Liver (tissue), 9 donors: ENCODE data around the gene PLA2G4D. TPM values are rescaled to one million over a fixed set of nuclear protein-coding genes. Genes with fewer than 3 reads are reported as not detected.

Experiments
- DNase-seq: peaks from one replicate; pipeline ENCODE4 v3.0.0-alpha.2; 2017; ENCODE audit warnings: low spot score
- H3K27ac ChIP-seq, 2 donors: one replicate each; pipeline ENCODE4 v1.7.0; 2013; ENCODE audit warnings: inconsistent platforms in 2 of 2, low read length in 2 of 2, control low read depth in 1 of 2, low read depth in 1 of 2, mild to moderate bottlenecking in 1 of 2
- H3K27me3 ChIP-seq, 4 donors: one replicate each; pipeline versions ENCODE4 v1.6.1 to v1.7.0; 2013; ENCODE audit warnings: low read length in 3 of 4, inconsistent platforms in 1 of 4, mild to moderate bottlenecking in 1 of 4, moderate library complexity in 1 of 4; ENCODE audit not compliant: control insufficient read depth in 4 of 4, insufficient read depth in 4 of 4
- H3K36me3 ChIP-seq, 4 donors: one replicate each; pipeline versions ENCODE4 v1.6.1 to v1.7.0; 2013; ENCODE audit warnings: low read length in 3 of 4, mild to moderate bottlenecking in 3 of 4, low read depth in 1 of 4, moderate library complexity in 1 of 4; ENCODE audit not compliant: control insufficient read depth in 4 of 4, insufficient read depth in 3 of 4
- H3K4me1 ChIP-seq, 4 donors: one replicate each; pipeline versions ENCODE4 v1.6.1 to v1.7.0; 2013; ENCODE audit warnings: low read length in 3 of 4, mild to moderate bottlenecking in 3 of 4, moderate library complexity in 1 of 4; ENCODE audit not compliant: control insufficient read depth in 4 of 4, insufficient read depth in 4 of 4
- H3K4me3 ChIP-seq, 3 donors: one replicate each; pipeline versions ENCODE4 v1.6.1 to v1.7.0; 2013; ENCODE audit warnings: low read length in 3 of 3, control low read depth in 1 of 3, low read depth in 1 of 3, mild to moderate bottlenecking in 1 of 3
- H3K9ac ChIP-seq, 2 donors: one replicate each; pipeline ENCODE4 v1.7.0; 2013; ENCODE audit warnings: low read length in 2 of 2, mild to moderate bottlenecking in 2 of 2, moderate library complexity in 2 of 2, control low read depth in 1 of 2, low read depth in 1 of 2
- H3K9me3 ChIP-seq, 4 donors: one replicate each; pipeline versions ENCODE4 v1.6.1 to v1.7.0; 2013; ENCODE audit warnings: low read length in 3 of 4; ENCODE audit not compliant: control insufficient read depth in 4 of 4
- ATF3 ChIP-seq: IDR thresholded peaks from 2 replicates; pipeline ENCODE4 v1.6.1; 2016; ENCODE audit warnings: antibody characterized with exemption
- EGR1 ChIP-seq, 2 donors: IDR thresholded peaks; 2 replicates each; pipeline ENCODE4 v1.6.1; 2016 to 2018; ENCODE audit warnings: antibody characterized with exemption in 2 of 2, low read depth in 2 of 2
- FOXA1 ChIP-seq: IDR thresholded peaks from 2 replicates; pipeline ENCODE4 v1.6.1; 2016; ENCODE audit warnings: antibody characterized with exemption
- FOXA2 ChIP-seq: IDR thresholded peaks from 2 replicates; pipeline ENCODE4 v1.6.1; 2016; ENCODE audit warnings: antibody characterized with exemption
- GABPA ChIP-seq, 2 donors: IDR thresholded peaks in 1 of 2; conservative IDR thresholded peaks in 1 of 2; 2 replicates each; pipeline ENCODE4 v1.6.1; 2016; ENCODE audit warnings: antibody characterized with exemption in 2 of 2, mild to moderate bottlenecking in 1 of 2, moderate library complexity in 1 of 2
- HNF4A ChIP-seq, 2 donors: conservative IDR thresholded peaks; 2 replicates each; pipeline ENCODE4 v1.6.1; 2016; ENCODE audit warnings: antibody characterized with exemption in 2 of 2, mild to moderate bottlenecking in 2 of 2
- HNF4G ChIP-seq: IDR thresholded peaks from 2 replicates; pipeline ENCODE4 v1.6.1; 2016; ENCODE audit warnings: antibody characterized with exemption
- JUND ChIP-seq, 2 donors: IDR thresholded peaks; 2 replicates each; pipeline ENCODE4 v1.6.1; 2016; ENCODE audit warnings: antibody characterized with exemption in 2 of 2
- MAX ChIP-seq: IDR thresholded peaks from 2 replicates; pipeline ENCODE4 v1.6.1; 2016; ENCODE audit warnings: antibody characterized with exemption
- RAD21 ChIP-seq, 2 donors: IDR thresholded peaks; 2 replicates each; pipeline ENCODE4 v1.6.1; 2016; ENCODE audit warnings: antibody characterized with exemption in 2 of 2, mild to moderate bottlenecking in 2 of 2
- REST ChIP-seq: IDR thresholded peaks from 2 replicates; pipeline ENCODE4 v1.6.1; 2016; ENCODE audit warnings: antibody characterized with exemption, mild to moderate bottlenecking
- RXRA ChIP-seq, 2 donors: IDR thresholded peaks; 2 replicates each; pipeline ENCODE4 v1.6.1; 2017 to 2018; ENCODE audit warnings: antibody characterized with exemption in 2 of 2, mild to moderate bottlenecking in 1 of 2
- SP1 ChIP-seq: IDR thresholded peaks from 2 replicates; pipeline ENCODE4 v1.6.1; 2018; ENCODE audit warnings: antibody characterized with exemption, mild to moderate bottlenecking
- TAF1 ChIP-seq: conservative IDR thresholded peaks from 2 replicates; pipeline ENCODE4 v1.6.1; 2016; ENCODE audit warnings: antibody characterized with exemption, mild to moderate bottlenecking
- YY1 ChIP-seq: IDR thresholded peaks from 2 replicates; pipeline ENCODE4 v1.6.1; 2016; ENCODE audit warnings: antibody characterized with exemption, mild to moderate bottlenecking
- ZBTB33 ChIP-seq: IDR thresholded peaks from 2 replicates; pipeline ENCODE4 v1.6.1; 2016; ENCODE audit warnings: antibody characterized with exemption
- WGBS: extraction: QIAGEN DNeasy Blood & Tissue Kit; methylation state at CpG from one replicate; pipeline ENCODE4 v1.1.7; 2013; 5-methylcytosine and 5-hydroxymethylcytosine counted together
- polyA plus RNA-seq, 2 donors: library from polyadenylated mRNA; stranded (reverse) in 1 of 2; unstranded in 1 of 2; fragments of 200-250 nt in 1 of 2; fragments of >200 nt in 1 of 2; fragmentation: Nextera tagmentation in 1 of 2; extraction: Ambion mirVana in 1 of 2; gene quantifications; one replicate each; pipeline versions ENCODE4 v1.2.1 to v1.2.3, GENCODE V29; 2013 to 2015
- total RNA-seq, 2 donors: library from RNA; depleted of rRNA; stranded (reverse); fragments of >200 nt; gene quantifications; one replicate each; pipeline ENCODE4 v1.2.3, GENCODE V29; 2014
- TF ChIP-seq, protein P1 (sequence below): fragments of 150-350 bp; IDR thresholded peaks from 2 replicates; pipeline ENCODE4 v1.5.1; 2017; ENCODE audit warnings: improper control_type of control experiment, low read depth, low read length; ENCODE audit not compliant: missing input control
- donor health status: healthy.
- donor health status: healthy.
- donor health status: healthy.
- donor health status: healthy.
- donor health status: healthy.

The PLA2G4D gene
- total and polyA plus RNA-seq, 4 donors, result not detected

GRCh38 chr15:42102646-42103235 lies 8.4 kb upstream of the PLA2G4D start:
- 77% methylated on average over 6 of the region's 6 CpGs for WGBS
- no peaks in the 10 kb centered on the region for H3K36me3 ChIP-seq
- peaks cover 0 to 3% (median 0%) of the 10 kb centered on the region in 4 donors for H3K9me3 ChIP-seq
- no peak overlapping the region for H3K4me3 ChIP-seq
- no peaks in the 10 kb centered on the region for H3K27me3 ChIP-seq
- no peak for DNase-seq
- H3K27ac ChIP-seq, result no peak overlapping the region
- no peaks in the 10 kb centered on the region for H3K4me1 ChIP-seq
- no peak overlapping the region for H3K9ac ChIP-seq
- TF ChIP-seq JUND (IDR thresholded peaks at IDR 0.05) (no peak), EGR1 (IDR thresholded peaks at IDR 0.05; ENCODE audit: low read depth in 2 of 2) (no peak), FOXA2 (no peak), HNF4A (conservative IDR thresholded peaks at IDR 0.05) (no peak), FOXA1 (no peak), RXRA (IDR thresholded peaks at IDR 0.05) (no peak), ATF3 (no peak), MAX (no peak), ZBTB33 (no peak), REST (no peak), HNF4G (no peak), SP1 (no peak), RAD21 (IDR thresholded peaks at IDR 0.05) (no peak), TAF1 (no peak), YY1 (no peak)
- TF ChIP-seq, protein P1, sequence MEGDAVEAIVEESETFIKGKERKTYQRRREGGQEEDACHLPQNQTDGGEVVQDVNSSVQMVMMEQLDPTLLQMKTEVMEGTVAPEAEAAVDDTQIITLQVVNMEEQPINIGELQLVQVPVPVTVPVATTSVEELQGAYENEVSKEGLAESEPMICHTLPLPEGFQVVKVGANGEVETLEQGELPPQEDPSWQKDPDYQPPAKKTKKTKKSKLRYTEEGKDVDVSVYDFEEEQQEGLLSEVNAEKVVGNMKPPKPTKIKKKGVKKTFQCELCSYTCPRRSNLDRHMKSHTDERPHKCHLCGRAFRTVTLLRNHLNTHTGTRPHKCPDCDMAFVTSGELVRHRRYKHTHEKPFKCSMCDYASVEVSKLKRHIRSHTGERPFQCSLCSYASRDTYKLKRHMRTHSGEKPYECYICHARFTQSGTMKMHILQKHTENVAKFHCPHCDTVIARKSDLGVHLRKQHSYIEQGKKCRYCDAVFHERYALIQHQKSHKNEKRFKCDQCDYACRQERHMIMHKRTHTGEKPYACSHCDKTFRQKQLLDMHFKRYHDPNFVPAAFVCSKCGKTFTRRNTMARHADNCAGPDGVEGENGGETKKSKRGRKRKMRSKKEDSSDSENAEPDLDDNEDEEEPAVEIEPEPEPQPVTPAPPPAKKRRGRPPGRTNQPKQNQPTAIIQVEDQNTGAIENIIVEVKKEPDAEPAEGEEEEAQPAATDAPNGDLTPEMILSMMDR, result no peak

- 90% methylated on average over 1 of the region's 1 CpG for WGBS
- TF ChIP-seq FOXA2, result no peak
- no peak for TF ChIP-seq GABPA (IDR thresholded peaks at IDR 0.05 in 1 of 2, conservative IDR thresholded peaks at IDR 0.05 in 1 of 2)
These were observed 7.5 kb upstream of the PLA2G4D start for GRCh38 chr15:42101861-42102260.

More at GRCh38 chr15:42101861-42102260, 7.5 kb upstream of the PLA2G4D start:
- H3K9ac ChIP-seq, result no peak overlapping the region
- no peaks in the 10 kb centered on the region for H3K4me1 ChIP-seq
- DNase-seq, result no peak
- no peaks in the 10 kb centered on the region for H3K36me3 ChIP-seq
- H3K9me3 ChIP-seq, result peaks cover 0 to 3% (median 0%) of the 10 kb centered on the region in 4 donors
- H3K27ac ChIP-seq, result no peak overlapping the region
- no peak overlapping the region for H3K4me3 ChIP-seq
- H3K27me3 ChIP-seq, result no peaks in the 10 kb centered on the region
